Body of pancreas (tissue), 4 donors: ENCODE data around the gene LDLRAD4.

ENCODE experiments used
- CTCF ChIP-seq, 7 experiments: fragments of 450-650 bp in 4 of 7; fragments of 200-600 bp in 3 of 7; sonication (generic) in 3 of 7; IDR thresholded peaks; one replicate each; pipeline ENCODE4 v1.5.1; 2016 to 2019; ENCODE audit warnings: antibody characterized with exemption in 7 of 7
- POLR2A ChIP-seq, 3 donors: fragments of 450-650 bp; IDR thresholded peaks; one replicate each; pipeline ENCODE4 v1.6.1; 2016; ENCODE audit warnings: antibody characterized with exemption in 3 of 3, mild to moderate bottlenecking in 2 of 3

- TF ChIP-seq CTCF (IDR thresholded peaks at IDR 0.05) (no peak), POLR2A (IDR thresholded peaks at IDR 0.05) (no peak)
Measured at GRCh38 chr18:13281406-13281805, 62.8 kb downstream of the LDLRAD4 start.
